ENCODE results near the gene SLC30A2. TPM values are rescaled to one million over a fixed set of nuclear protein-coding genes. Genes with fewer than 3 reads are reported as not detected.

Gene SLC30A2
- total RNA-seq, 1 experiment from 2014 or later: 0.35 TPM

- Histone ChIP-seq H3K18ac (ENCODE audit: insufficient read length, low read depth, low read length) (no peak overlapping the region), H4K5ac (ENCODE audit: insufficient read length, low read depth, low read length) (no peak overlapping the region), H2BK5ac (ENCODE audit: insufficient read length, low read length) (no peak overlapping the region), H4K8ac (replicated peaks; ENCODE audit: insufficient read length, low read depth, low read length) (no peak overlapping the region), H3K23ac (ENCODE audit: insufficient read length, low read depth, low read length) (no peak overlapping the region), H3K27ac (ENCODE audit: insufficient read length, low read depth, low read length) (no peak overlapping the region), H4K20me1 (ENCODE audit: control insufficient read depth, insufficient read depth, insufficient read length) (no peaks in the 10 kb centered on the region), H2BK120ac (ENCODE audit: low read depth, low read length, poor library complexity, severe bottlenecking) (no peak overlapping the region), H3K23me2 (ENCODE audit: insufficient read length, low read depth, low read length, poor library complexity, severe bottlenecking) (no peaks in the 10 kb centered on the region), H3K4ac (ENCODE audit: low read depth, low read length) (no peak overlapping the region), H3K79me2 (ENCODE audit: insufficient read depth, low read length) (no peaks in the 10 kb centered on the region), H2AFZ (ENCODE audit: low read length) (no peak overlapping the region), H2BK15ac (ENCODE audit: low read depth, low read length) (no peak overlapping the region), H2BK12ac (ENCODE audit: insufficient read length, low read depth, low read length) (no peak overlapping the region), H3K9me3 (ENCODE audit: control insufficient read depth, low read depth, low read length) (no peaks in the 10 kb centered on the region), H3K4me2 (ENCODE audit: insufficient read depth, insufficient read length, low read length) (no peak overlapping the region), H3K79me1 (ENCODE audit: insufficient read depth, low read depth, low read length, poor library complexity, severe bottlenecking) (no peaks in the 10 kb centered on the region), H3K56ac (ENCODE audit: insufficient read length, low read depth, low read length) (no peak overlapping the region), H3K14ac (ENCODE audit: insufficient read depth, low read length) (no peak overlapping the region), H3K27me3 (ENCODE audit: insufficient read depth, low read length) (no peaks in the 10 kb centered on the region), H3K4me1 (ENCODE audit: insufficient read depth, low read length) (no peaks in the 10 kb centered on the region), H3T11ph (ENCODE audit: low read length) (no peak overlapping the region), H2BK20ac (ENCODE audit: low read depth, low read length, poor library complexity, severe bottlenecking) (no peak overlapping the region), H2AK5ac (ENCODE audit: insufficient read length, low read length) (no peak overlapping the region), H4K91ac (ENCODE audit: insufficient read length, low read depth, low read length) (no peak overlapping the region), H3K9ac (ENCODE audit: extremely low read depth, insufficient read length, low read length) (no peak overlapping the region)
- Mint-ChIP-seq H3K4me3 (no peak overlapping the region), H3K36me3 (ENCODE audit: insufficient read depth in 1 of 3, low read depth in 3 of 3) (no peaks in the 10 kb centered on the region; a peak in 1 of 7 replicates), H3K27me3 (ENCODE audit: low read depth) (peaks cover 32% of the 10 kb centered on the region), H3K9me3 (no peaks in the 10 kb centered on the region; a peak in 1 of 5 replicates), H3K4me1 (peaks cover 10 to 17% of the 10 kb centered on the region in 2 experiments), H3K27ac (peak overlapping the region in 1 of 3 experiments; percentile 4; a peak in 1 of 7 replicates)
- no peak for DNase-seq
- TF ChIP-seq, protein P1, sequence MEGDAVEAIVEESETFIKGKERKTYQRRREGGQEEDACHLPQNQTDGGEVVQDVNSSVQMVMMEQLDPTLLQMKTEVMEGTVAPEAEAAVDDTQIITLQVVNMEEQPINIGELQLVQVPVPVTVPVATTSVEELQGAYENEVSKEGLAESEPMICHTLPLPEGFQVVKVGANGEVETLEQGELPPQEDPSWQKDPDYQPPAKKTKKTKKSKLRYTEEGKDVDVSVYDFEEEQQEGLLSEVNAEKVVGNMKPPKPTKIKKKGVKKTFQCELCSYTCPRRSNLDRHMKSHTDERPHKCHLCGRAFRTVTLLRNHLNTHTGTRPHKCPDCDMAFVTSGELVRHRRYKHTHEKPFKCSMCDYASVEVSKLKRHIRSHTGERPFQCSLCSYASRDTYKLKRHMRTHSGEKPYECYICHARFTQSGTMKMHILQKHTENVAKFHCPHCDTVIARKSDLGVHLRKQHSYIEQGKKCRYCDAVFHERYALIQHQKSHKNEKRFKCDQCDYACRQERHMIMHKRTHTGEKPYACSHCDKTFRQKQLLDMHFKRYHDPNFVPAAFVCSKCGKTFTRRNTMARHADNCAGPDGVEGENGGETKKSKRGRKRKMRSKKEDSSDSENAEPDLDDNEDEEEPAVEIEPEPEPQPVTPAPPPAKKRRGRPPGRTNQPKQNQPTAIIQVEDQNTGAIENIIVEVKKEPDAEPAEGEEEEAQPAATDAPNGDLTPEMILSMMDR (conservative IDR thresholded peaks at IDR 0.05): no peak
- WGBS (ENCODE audit: extremely low coverage, insufficient read length, low lambda C conversion rate): no CpG with 5 or more reads among the region's 1 CpG
Measured at GRCh38 chr1:26069941-26070295, 24.0 kb upstream of the SLC30A2 start.
